ENCODE data around the gene DUOXA2.

Gene DUOXA2

GRCh38 chr15:45118131-45118588 lies 4.0 kb downstream of the DUOXA2 start:
- Histone ChIP-seq H3K4me1 (ENCODE audit: control insufficient read depth, insufficient read depth, low read length) (peaks cover 14% of the 10 kb centered on the region), H3K36me3 (ENCODE audit: control insufficient read depth in 2 of 2, insufficient read depth in 2 of 2, low read length in 2 of 2) (no peaks in the 10 kb centered on the region), H3K27ac (ENCODE audit: low read length) (no peak overlapping the region), H3K4me3 (ENCODE audit: low read length in 2 of 2) (peak overlapping the region in 1 of 2 donors; percentile 52), H3K9me3 (ENCODE audit: control insufficient read depth in 2 of 2, low read length in 2 of 2) (no peaks in the 10 kb centered on the region), H3K9ac (ENCODE audit: low read length in 2 of 2) (no peak overlapping the region), H3K27me3 (ENCODE audit: control insufficient read depth in 1 of 2, insufficient read depth in 2 of 2, low read length in 2 of 2) (peaks cover 66 to 67% of the 10 kb centered on the region in 2 donors)

GRCh38 chr15:45118996-45119395 lies 4.9 kb downstream of the DUOXA2 start:
- no peak overlapping the region for H3K27ac ChIP-seq (ENCODE audit: low read length)
- peaks cover 13% of the 10 kb centered on the region for H3K4me1 ChIP-seq (ENCODE audit: control insufficient read depth, insufficient read depth, low read length)
- H3K9ac ChIP-seq (ENCODE audit: low read length in 2 of 2): no peak overlapping the region
- no peaks in the 10 kb centered on the region for H3K9me3 ChIP-seq (ENCODE audit: control insufficient read depth in 2 of 2, low read length in 2 of 2)
- no peaks in the 10 kb centered on the region for H3K36me3 ChIP-seq (ENCODE audit: control insufficient read depth in 2 of 2, insufficient read depth in 2 of 2, low read length in 2 of 2)
- peaks cover 58 to 62% of the 10 kb centered on the region in 2 donors for H3K27me3 ChIP-seq (ENCODE audit: control insufficient read depth in 1 of 2, insufficient read depth in 2 of 2, low read length in 2 of 2)
- H3K4me3 ChIP-seq (ENCODE audit: low read length in 2 of 2): no peak overlapping the region

- Histone ChIP-seq H3K4me3 (ENCODE audit: low read length in 2 of 2) (no peak overlapping the region), H3K36me3 (ENCODE audit: control insufficient read depth in 2 of 2, insufficient read depth in 2 of 2, low read length in 2 of 2) (no peaks in the 10 kb centered on the region), H3K9me3 (ENCODE audit: control insufficient read depth in 2 of 2, low read length in 2 of 2) (no peaks in the 10 kb centered on the region), H3K4me1 (ENCODE audit: control insufficient read depth, insufficient read depth, low read length) (peaks cover 13% of the 10 kb centered on the region), H3K27ac (ENCODE audit: low read length) (no peak overlapping the region), H3K27me3 (ENCODE audit: control insufficient read depth in 1 of 2, insufficient read depth in 2 of 2, low read length in 2 of 2) (peaks cover 45 to 51% of the 10 kb centered on the region in 2 donors), H3K9ac (ENCODE audit: low read length in 2 of 2) (no peak overlapping the region)
Measured at GRCh38 chr15:45120081-45120972, 6.2 kb downstream of the DUOXA2 start.

GRCh38 chr15:45121020-45121419 lies 6.9 kb downstream of the DUOXA2 start:
- H3K4me1 ChIP-seq (ENCODE audit: control insufficient read depth, insufficient read depth, low read length): peaks cover 13% of the 10 kb centered on the region
- H3K9ac ChIP-seq (ENCODE audit: low read length in 2 of 2): no peak overlapping the region
- H3K36me3 ChIP-seq (ENCODE audit: control insufficient read depth in 2 of 2, insufficient read depth in 2 of 2, low read length in 2 of 2): no peaks in the 10 kb centered on the region
- H3K27ac ChIP-seq (ENCODE audit: low read length): no peak overlapping the region
- H3K9me3 ChIP-seq (ENCODE audit: control insufficient read depth in 2 of 2, low read length in 2 of 2): no peaks in the 10 kb centered on the region
- H3K27me3 ChIP-seq (ENCODE audit: control insufficient read depth in 1 of 2, insufficient read depth in 2 of 2, low read length in 2 of 2): peaks cover 38 to 51% of the 10 kb centered on the region in 2 donors
- H3K4me3 ChIP-seq (ENCODE audit: low read length in 2 of 2): no peak overlapping the region

GRCh38 chr15:45121706-45122417 lies 7.7 kb downstream of the DUOXA2 start:
- Histone ChIP-seq H3K27me3 (ENCODE audit: control insufficient read depth in 1 of 2, insufficient read depth in 2 of 2, low read length in 2 of 2) (peaks cover 31 to 42% of the 10 kb centered on the region in 2 donors), H3K36me3 (ENCODE audit: control insufficient read depth in 2 of 2, insufficient read depth in 2 of 2, low read length in 2 of 2) (no peaks in the 10 kb centered on the region), H3K27ac (ENCODE audit: low read length) (no peak overlapping the region), H3K4me3 (ENCODE audit: low read length in 2 of 2) (no peak overlapping the region), H3K9me3 (ENCODE audit: control insufficient read depth in 2 of 2, low read length in 2 of 2) (no peaks in the 10 kb centered on the region), H3K9ac (ENCODE audit: low read length in 2 of 2) (no peak overlapping the region), H3K4me1 (ENCODE audit: control insufficient read depth, insufficient read depth, low read length) (peaks cover 5% of the 10 kb centered on the region)

- peaks cover 22 to 36% of the 10 kb centered on the region in 2 donors for H3K27me3 ChIP-seq (ENCODE audit: control insufficient read depth in 1 of 2, insufficient read depth in 2 of 2, low read length in 2 of 2)
- no peaks in the 10 kb centered on the region for H3K9me3 ChIP-seq (ENCODE audit: control insufficient read depth in 2 of 2, low read length in 2 of 2)
- no peak overlapping the region for H3K4me3 ChIP-seq (ENCODE audit: low read length in 2 of 2)
- H3K9ac ChIP-seq (ENCODE audit: low read length in 2 of 2): no peak overlapping the region
- no peak overlapping the region for H3K27ac ChIP-seq (ENCODE audit: low read length)
- H3K36me3 ChIP-seq (ENCODE audit: control insufficient read depth in 2 of 2, insufficient read depth in 2 of 2, low read length in 2 of 2): no peaks in the 10 kb centered on the region
- no peaks in the 10 kb centered on the region for H3K4me1 ChIP-seq (ENCODE audit: control insufficient read depth, insufficient read depth, low read length)
Measured at GRCh38 chr15:45122719-45123118, 8.6 kb downstream of the DUOXA2 start.

GRCh38 chr15:45123397-45123796 lies 9.3 kb downstream of the DUOXA2 start:
- Histone ChIP-seq H3K4me1 (ENCODE audit: control insufficient read depth, insufficient read depth, low read length) (no peaks in the 10 kb centered on the region), H3K27ac (ENCODE audit: low read length) (no peak overlapping the region), H3K27me3 (ENCODE audit: control insufficient read depth in 1 of 2, insufficient read depth in 2 of 2, low read length in 2 of 2) (peaks cover 26 to 39% of the 10 kb centered on the region in 2 donors), H3K9ac (ENCODE audit: low read length in 2 of 2) (no peak overlapping the region), H3K9me3 (ENCODE audit: control insufficient read depth in 2 of 2, low read length in 2 of 2) (peaks cover 0 to 3% of the 10 kb centered on the region in 2 donors), H3K36me3 (ENCODE audit: control insufficient read depth in 2 of 2, insufficient read depth in 2 of 2, low read length in 2 of 2) (no peaks in the 10 kb centered on the region), H3K4me3 (ENCODE audit: low read length in 2 of 2) (no peak overlapping the region)

GRCh38 chr15:45126535-45127158 lies 12.5 kb downstream of the DUOXA2 start:
- no peak overlapping the region for H3K9ac ChIP-seq (ENCODE audit: low read length in 2 of 2)
- no peaks in the 10 kb centered on the region for H3K36me3 ChIP-seq (ENCODE audit: control insufficient read depth in 2 of 2, insufficient read depth in 2 of 2, low read length in 2 of 2)
- H3K4me3 ChIP-seq (ENCODE audit: low read length in 2 of 2): no peak overlapping the region
- no peak overlapping the region for H3K27ac ChIP-seq (ENCODE audit: low read length)
- peaks cover 37 to 50% of the 10 kb centered on the region in 2 donors for H3K27me3 ChIP-seq (ENCODE audit: control insufficient read depth in 1 of 2, insufficient read depth in 2 of 2, low read length in 2 of 2)
- H3K9me3 ChIP-seq (ENCODE audit: control insufficient read depth in 2 of 2, low read length in 2 of 2): peaks cover 0 to 3% of the 10 kb centered on the region in 2 donors
- H3K4me1 ChIP-seq (ENCODE audit: control insufficient read depth, insufficient read depth, low read length): peaks cover 5% of the 10 kb centered on the region

GRCh38 chr15:45128971-45129639 lies 15.0 kb downstream of the DUOXA2 start:
- H3K4me3 ChIP-seq (ENCODE audit: low read length in 2 of 2): peak overlapping the region in 1 of 2 donors; percentile 35
- no peak overlapping the region for H3K27ac ChIP-seq (ENCODE audit: low read length)

GRCh38 chr15:45129651-45130129 lies 15.6 kb downstream of the DUOXA2 start, which contains the start of the genes DUOX1 and DUOXA1:
DUOX1 (plus strand) TSS chr15:45129994; CDS start chr15:45131967, 1,973 bp downstream.
DUOXA1 (minus strand) TSS chr15:45129879; CDS start chr15:45123014, 6,865 bp downstream.
- Histone ChIP-seq H3K9ac (ENCODE audit: low read length in 2 of 2) (no peak within 1 kb of the TSS), H3K27me3 (ENCODE audit: control insufficient read depth in 1 of 2, insufficient read depth in 2 of 2, low read length in 2 of 2) (peaks cover 49 to 55% of the 10 kb centered on the region in 2 donors), H3K9me3 (ENCODE audit: control insufficient read depth in 2 of 2, low read length in 2 of 2) (peaks cover 0 to 3% of the 10 kb centered on the region in 2 donors), H3K27ac (ENCODE audit: low read length) (no peak within 1 kb of the TSS), H3K4me3 (ENCODE audit: low read length in 2 of 2) (peak within 1 kb of the TSS in 1 of 2 donors; percentile 35), H3K4me1 (ENCODE audit: control insufficient read depth, insufficient read depth, low read length) (peaks cover 5% of the 10 kb centered on the region), H3K36me3 (ENCODE audit: control insufficient read depth in 2 of 2, insufficient read depth in 2 of 2, low read length in 2 of 2) (no peaks in the 10 kb centered on the region)

More at GRCh38 chr15:45128971-45129639, 15.0 kb downstream of the DUOXA2 start:
- no peaks in the 10 kb centered on the region for H3K36me3 ChIP-seq (ENCODE audit: control insufficient read depth in 2 of 2, insufficient read depth in 2 of 2, low read length in 2 of 2)
- H3K9me3 ChIP-seq (ENCODE audit: control insufficient read depth in 2 of 2, low read length in 2 of 2): peaks cover 0 to 3% of the 10 kb centered on the region in 2 donors
- no peak overlapping the region for H3K9ac ChIP-seq (ENCODE audit: low read length in 2 of 2)
- H3K27me3 ChIP-seq (ENCODE audit: control insufficient read depth in 1 of 2, insufficient read depth in 2 of 2, low read length in 2 of 2): peaks cover 43 to 49% of the 10 kb centered on the region in 2 donors
- H3K4me1 ChIP-seq (ENCODE audit: control insufficient read depth, insufficient read depth, low read length): peaks cover 5% of the 10 kb centered on the region

All from stomach smooth muscle (tissue), 2 donors.